Osteoblast (primary cell): Measurements from ENCODE around the gene XRCC5. TPM values are rescaled to one million over a fixed set of nuclear protein-coding genes. Genes with fewer than 3 reads are reported as not detected.

Experiments used
- DNase-seq: peaks from one replicate; pipeline ENCODE4 v3.0.0; 2011; ENCODE audit warnings: low spot score, mixed read lengths; ENCODE audit not compliant: insufficient read length; ENCODE audit errors: missing footprints
- H2AFZ ChIP-seq: 2 replicates; pipeline ENCODE4 v1.6.0; 2011; ENCODE audit warnings: mild to moderate bottlenecking, low read length
- H3K27ac ChIP-seq: 2 replicates; pipeline ENCODE4 v1.5.1; 2011; ENCODE audit warnings: mild to moderate bottlenecking, low read depth, low read length, moderate library complexity
- H3K27me3 ChIP-seq: 2 replicates; pipeline ENCODE4 v1.6.0; 2012; ENCODE audit warnings: mild to moderate bottlenecking, control low read depth, inconsistent platforms, low read length, moderate library complexity; ENCODE audit not compliant: insufficient read depth
- H3K36me3 ChIP-seq: 2 replicates; pipeline ENCODE4 v1.5.1; 2011; ENCODE audit warnings: mild to moderate bottlenecking, low read length, control low read depth, moderate library complexity; ENCODE audit not compliant: insufficient read depth
- H3K4me1 ChIP-seq: 2 replicates; pipeline ENCODE4 v1.5.1; 2011; ENCODE audit warnings: mild to moderate bottlenecking, low read length, control low read depth, moderate library complexity; ENCODE audit not compliant: insufficient read depth
- H3K4me2 ChIP-seq: 2 replicates; pipeline ENCODE4 v1.6.0; 2011; ENCODE audit warnings: mild to moderate bottlenecking, low read length; ENCODE audit not compliant: insufficient read depth
- H3K4me3 ChIP-seq: fragments of 200-600 bp; sonication (generic); 3 replicates; pipeline ENCODE4 v1.5.1; 2012; ENCODE audit warnings: mild to moderate bottlenecking, low read length, inconsistent platforms; ENCODE audit not compliant: insufficient read depth
- H3K79me2 ChIP-seq: 2 replicates; pipeline ENCODE4 v1.6.0; 2012; ENCODE audit warnings: mild to moderate bottlenecking, low read length, control low read depth, inconsistent platforms; ENCODE audit not compliant: insufficient read depth
- H3K9me3 ChIP-seq: 2 replicates; pipeline ENCODE4 v1.5.1; 2011; ENCODE audit warnings: low read depth, low read length, control low read depth
- H4K20me1 ChIP-seq: 2 replicates; pipeline ENCODE4 v1.6.0; 2012; ENCODE audit warnings: mild to moderate bottlenecking, low read length, control low read depth; ENCODE audit not compliant: insufficient read depth
- total RNA-seq: library from RNA; depleted of rRNA; stranded (reverse); fragments of >200 nt; gene quantifications from 2 replicates; pipeline ENCODE4 v1.2.3, GENCODE V29; 2012
- TF ChIP-seq, protein P1 (sequence below): IDR thresholded peaks from 2 replicates; pipeline ENCODE4 v1.5.1; 2011; ENCODE audit warnings: mild to moderate bottlenecking, low read depth, low read length, moderate library complexity; ENCODE audit errors: extremely low read depth

The XRCC5 gene
- total RNA-seq, 1 donor: 203 TPM

DNA sequence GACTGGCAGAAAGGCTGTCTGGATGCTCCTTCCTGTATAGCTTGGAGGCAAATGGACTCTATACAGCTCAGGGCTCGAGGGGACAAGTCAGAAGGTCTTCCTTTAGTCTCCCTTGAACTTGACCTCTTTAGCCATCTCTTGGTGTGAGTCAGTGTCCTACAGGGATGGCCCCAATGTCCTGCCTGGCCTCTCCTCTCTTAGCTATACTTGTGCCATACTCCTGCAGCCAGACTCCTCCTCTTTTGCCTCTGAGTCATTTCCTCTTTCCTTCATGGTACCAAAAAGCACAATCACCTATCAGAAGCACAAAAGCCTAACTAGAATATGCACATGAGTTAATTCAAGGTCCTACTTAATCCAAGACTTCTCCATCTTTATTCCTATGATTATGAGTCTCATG is 112.7 kb downstream of the XRCC5 start:
- H2AFZ ChIP-seq: no peak overlapping the region
- H3K4me2 ChIP-seq: no peak overlapping the region
- H4K20me1 ChIP-seq: no peaks in the 10 kb centered on the region
- no peaks in the 10 kb centered on the region for H3K27me3 ChIP-seq
- H3K9me3 ChIP-seq: no peaks in the 10 kb centered on the region
- no peaks in the 10 kb centered on the region for H3K79me2 ChIP-seq
- peak overlapping the region; percentile 23 for H3K27ac ChIP-seq
- H3K36me3 ChIP-seq: no peaks in the 10 kb centered on the region
- no peak overlapping the region for H3K4me3 ChIP-seq
- DNase-seq: peak; percentile 71
- TF ChIP-seq, protein P1, sequence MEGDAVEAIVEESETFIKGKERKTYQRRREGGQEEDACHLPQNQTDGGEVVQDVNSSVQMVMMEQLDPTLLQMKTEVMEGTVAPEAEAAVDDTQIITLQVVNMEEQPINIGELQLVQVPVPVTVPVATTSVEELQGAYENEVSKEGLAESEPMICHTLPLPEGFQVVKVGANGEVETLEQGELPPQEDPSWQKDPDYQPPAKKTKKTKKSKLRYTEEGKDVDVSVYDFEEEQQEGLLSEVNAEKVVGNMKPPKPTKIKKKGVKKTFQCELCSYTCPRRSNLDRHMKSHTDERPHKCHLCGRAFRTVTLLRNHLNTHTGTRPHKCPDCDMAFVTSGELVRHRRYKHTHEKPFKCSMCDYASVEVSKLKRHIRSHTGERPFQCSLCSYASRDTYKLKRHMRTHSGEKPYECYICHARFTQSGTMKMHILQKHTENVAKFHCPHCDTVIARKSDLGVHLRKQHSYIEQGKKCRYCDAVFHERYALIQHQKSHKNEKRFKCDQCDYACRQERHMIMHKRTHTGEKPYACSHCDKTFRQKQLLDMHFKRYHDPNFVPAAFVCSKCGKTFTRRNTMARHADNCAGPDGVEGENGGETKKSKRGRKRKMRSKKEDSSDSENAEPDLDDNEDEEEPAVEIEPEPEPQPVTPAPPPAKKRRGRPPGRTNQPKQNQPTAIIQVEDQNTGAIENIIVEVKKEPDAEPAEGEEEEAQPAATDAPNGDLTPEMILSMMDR: no peak
- peaks cover 34% of the 10 kb centered on the region for H3K4me1 ChIP-seq

DNA sequence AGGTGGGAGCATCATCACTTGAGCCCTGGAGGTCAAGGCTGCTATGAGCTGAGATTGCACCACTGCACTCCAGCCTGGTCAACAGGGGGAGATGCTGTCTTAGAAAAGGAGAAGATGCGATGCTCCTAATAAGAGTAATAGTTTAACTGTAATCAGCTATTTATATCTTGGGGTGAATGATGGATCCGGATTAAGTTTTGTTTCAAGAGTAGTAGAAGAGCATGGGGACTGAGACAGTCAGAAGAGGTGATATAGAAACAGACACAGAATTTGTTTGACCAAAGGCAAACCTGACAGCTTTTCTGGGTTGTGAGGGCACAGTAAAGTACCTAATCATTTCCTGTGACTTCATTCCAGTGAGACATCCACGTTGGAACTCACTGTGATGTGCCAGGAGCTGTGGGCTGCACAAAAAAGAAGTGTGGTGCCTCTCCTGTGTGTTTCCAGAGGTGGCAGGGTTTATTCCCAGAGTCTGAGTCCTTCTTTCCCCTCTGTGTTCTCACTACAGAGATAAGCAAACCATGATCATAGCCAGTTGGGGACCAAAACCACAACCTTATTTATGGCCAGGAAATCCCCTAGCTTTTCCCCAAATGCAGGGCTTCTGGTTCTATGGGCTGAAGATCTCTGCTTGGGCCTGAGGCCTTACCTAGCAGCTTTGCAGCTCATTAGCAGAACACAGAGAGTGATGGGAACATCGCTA is 113.7 kb downstream of the XRCC5 start:
- Histone ChIP-seq H3K4me2 (peak overlapping the region; percentile 32), H3K9me3 (no peaks in the 10 kb centered on the region), H3K4me3 (no peak overlapping the region), H3K27me3 (no peaks in the 10 kb centered on the region), H4K20me1 (no peaks in the 10 kb centered on the region), H2AFZ (no peak overlapping the region), H3K79me2 (no peaks in the 10 kb centered on the region), H3K27ac (peak overlapping the region; percentile 12), H3K4me1 (peaks cover 24% of the 10 kb centered on the region), H3K36me3 (no peaks in the 10 kb centered on the region)
- DNase-seq: no peak
- TF ChIP-seq, protein P1: peak; percentile 51

DNA sequence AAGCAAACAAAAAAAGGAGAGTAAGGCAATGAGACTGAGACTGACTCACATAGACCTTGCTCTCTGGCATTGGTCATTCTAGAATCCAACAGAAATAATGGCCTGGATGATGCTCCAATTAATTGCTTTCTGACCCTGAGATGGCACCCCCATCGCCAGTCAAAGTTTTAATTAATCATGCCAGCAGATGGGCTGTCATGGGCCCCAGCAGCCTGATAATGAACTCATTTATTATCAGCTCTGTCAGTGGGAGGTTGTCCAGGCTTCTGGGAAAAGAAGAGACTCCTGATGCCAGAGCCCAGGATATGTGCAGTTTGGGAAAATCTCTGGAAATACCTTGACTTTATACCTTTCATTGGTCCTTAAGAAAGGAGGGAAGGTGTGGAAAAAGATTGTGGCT is 115.2 kb downstream of the XRCC5 start:
- H3K4me1 ChIP-seq: peaks cover 21% of the 10 kb centered on the region
- H2AFZ ChIP-seq: no peak overlapping the region
- H3K9me3 ChIP-seq: no peaks in the 10 kb centered on the region
- H3K27ac ChIP-seq: no peak overlapping the region
- no peak for DNase-seq
- H3K4me2 ChIP-seq: no peak overlapping the region
- TF ChIP-seq, protein P1: no peak
- H3K27me3 ChIP-seq: no peaks in the 10 kb centered on the region
- H4K20me1 ChIP-seq: no peaks in the 10 kb centered on the region
- H3K79me2 ChIP-seq: no peaks in the 10 kb centered on the region
- no peaks in the 10 kb centered on the region for H3K36me3 ChIP-seq
- H3K4me3 ChIP-seq: no peak overlapping the region

DNA sequence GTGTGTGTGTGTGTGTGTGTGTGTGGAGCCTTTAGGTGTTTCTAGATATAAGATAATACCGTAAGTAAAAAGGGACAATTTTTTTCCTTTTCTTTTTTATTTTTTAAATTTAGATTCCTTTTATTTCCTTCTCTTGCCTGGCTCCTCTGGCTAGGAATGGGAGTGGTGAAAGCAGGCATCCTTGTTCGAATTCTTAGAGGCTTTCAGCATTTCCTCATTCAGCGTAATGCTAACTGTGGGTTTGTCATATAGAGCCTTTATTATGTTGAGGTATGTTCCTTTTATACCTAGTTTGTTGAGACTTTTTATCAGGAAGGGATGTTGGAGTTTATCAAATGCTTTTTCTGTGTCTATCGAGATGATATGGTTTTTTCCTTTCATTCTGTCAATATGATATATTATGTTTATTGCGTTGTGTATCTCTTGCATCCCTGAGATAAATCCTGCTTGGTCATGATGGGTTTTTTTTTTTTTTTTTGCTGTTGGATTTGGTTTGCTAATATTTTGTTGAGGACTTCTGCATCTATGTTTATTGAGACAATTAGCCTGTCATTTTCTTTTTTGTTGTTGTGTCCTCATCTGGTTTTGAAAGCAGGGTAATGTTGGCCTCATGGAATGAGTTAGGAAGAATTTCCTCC is 120.2 kb downstream of the XRCC5 start:
- Histone ChIP-seq H3K27ac (no peak overlapping the region), H3K27me3 (no peaks in the 10 kb centered on the region), H3K4me2 (no peak overlapping the region), H3K4me1 (no peaks in the 10 kb centered on the region), H3K4me3 (no peak overlapping the region), H3K9me3 (peaks cover 3% of the 10 kb centered on the region), H2AFZ (no peak overlapping the region), H3K36me3 (no peaks in the 10 kb centered on the region), H4K20me1 (no peaks in the 10 kb centered on the region), H3K79me2 (no peaks in the 10 kb centered on the region)
- TF ChIP-seq, protein P1: no peak
- no peak for DNase-seq
